ENCODE data around the gene RGS10. TPM values are rescaled to one million over a fixed set of nuclear protein-coding genes. Genes with fewer than 3 reads are reported as not detected.
A peak's percentile ranks its signal among the peaks of the same experiment; 100 is the strongest.

Gene RGS10
- total RNA-seq, 6 experiments from 2014 or later: 52.6 to 76.4 (median 71.3) TPM

GRCh38 chr10:119549247-119549999, 6.9 kb upstream of the RGS10 start:
- no peak for TF ChIP-seq CTCF (IDR thresholded peaks at IDR 0.05)
- Mint-ChIP-seq H3K27me3 (ENCODE audit: insufficient read depth) (peaks cover 8% of the 10 kb centered on the region), H3K9me3 (no peaks in the 10 kb centered on the region), H3K36me3 (ENCODE audit: low read depth) (no peaks in the 10 kb centered on the region), H3K27ac (no peak overlapping the region), H3K4me3 (no peak overlapping the region), H3K4me1 (ENCODE audit: low read depth) (peaks cover 18% of the 10 kb centered on the region)
- no peak for DNase-seq

GRCh38 chr10:119546009-119546408, 3.5 kb upstream of the RGS10 start:
- Mint-ChIP-seq H3K4me1 (ENCODE audit: low read depth) (peaks cover 35% of the 10 kb centered on the region), H3K27me3 (ENCODE audit: insufficient read depth) (peaks cover 14% of the 10 kb centered on the region), H3K4me3 (peak overlapping the region; percentile 4; the same call in 1 of the 2 replicates), H3K36me3 (ENCODE audit: low read depth) (no peaks in the 10 kb centered on the region), H3K9me3 (no peaks in the 10 kb centered on the region), H3K27ac (no peak overlapping the region)
- no peak for TF ChIP-seq CTCF (IDR thresholded peaks at IDR 0.05)
- no peak for DNase-seq

GRCh38 chr10:119545310-119545709, 2.8 kb upstream of the RGS10 start:
- no peaks in the 10 kb centered on the region for H3K36me3 Mint-ChIP-seq (ENCODE audit: low read depth)
- H3K27ac Mint-ChIP-seq: no peak overlapping the region
- no peaks in the 10 kb centered on the region for H3K9me3 Mint-ChIP-seq
- H3K27me3 Mint-ChIP-seq (ENCODE audit: insufficient read depth): peaks cover 14% of the 10 kb centered on the region
- peaks cover 42% of the 10 kb centered on the region for H3K4me1 Mint-ChIP-seq (ENCODE audit: low read depth)
- H3K4me3 Mint-ChIP-seq: no peak overlapping the region
- no peak for TF ChIP-seq CTCF (IDR thresholded peaks at IDR 0.05)
- DNase-seq: no peak

- Mint-ChIP-seq H3K4me1 (ENCODE audit: low read depth) (peaks cover 55% of the 10 kb centered on the region), H3K4me3 (peak overlapping the region; percentile 90), H3K9me3 (no peaks in the 10 kb centered on the region), H3K27me3 (ENCODE audit: insufficient read depth) (peaks cover 14% of the 10 kb centered on the region), H3K36me3 (ENCODE audit: low read depth) (no peaks in the 10 kb centered on the region), H3K27ac (peak overlapping the region; percentile 90)
- TF ChIP-seq CTCF (IDR thresholded peaks at IDR 0.05): no peak
- peak; percentile 35 for DNase-seq
These were observed 1.5 kb upstream of the RGS10 start for GRCh38 chr10:119543814-119544642.

GRCh38 chr10:119542988-119543813, 682 bp upstream of the RGS10 start:
- Mint-ChIP-seq H3K27me3 (ENCODE audit: insufficient read depth) (peaks cover 14% of the 10 kb centered on the region), H3K36me3 (ENCODE audit: low read depth) (no peaks in the 10 kb centered on the region), H3K4me3 (peak overlapping the region; percentile 90), H3K4me1 (ENCODE audit: low read depth) (peaks cover 63% of the 10 kb centered on the region), H3K27ac (peak overlapping the region; percentile 90), H3K9me3 (no peaks in the 10 kb centered on the region)
- peak; percentile 49 for DNase-seq
- TF ChIP-seq CTCF (IDR thresholded peaks at IDR 0.05): peak; percentile 78
